ENCODE data around the gene THOC5. TPM values are rescaled to one million over a fixed set of nuclear protein-coding genes. Genes with fewer than 3 reads are reported as not detected.

The THOC5 gene
- total and polyA plus RNA-seq, 7 donors = 33.8 to 56.0 (median 45.8) TPM

GRCh38 chr22:29464581-29464980, 89.0 kb downstream of the THOC5 start:
- no peak for TF ChIP-seq CTCF (IDR thresholded peaks at IDR 0.05)
- H3K9me3 ChIP-seq = no peaks in the 10 kb centered on the region
- intact Hi-C loops (cut with DNase I) = no loop called here
- ATAC-seq (no peak), DNase-seq (no peak)
- no peaks in the 10 kb centered on the region for H3K4me1 ChIP-seq
- peaks cover 0 to 12% (median 5%) of the 10 kb centered on the region in 3 donors for H3K27me3 ChIP-seq (ENCODE audit: insufficient read depth in 3 of 3, low read length in 2 of 3)
- WGBS, 3 donors = 76 to 83% (median 78%) methylated on average over 7 of the region's 7 CpGs
- H3K4me3 ChIP-seq = no peak overlapping the region
- H3K36me3 ChIP-seq (ENCODE audit: insufficient read depth in 1 of 2, low read depth in 1 of 2) = no peaks in the 10 kb centered on the region
- H3K27ac ChIP-seq = no peak overlapping the region

GRCh38 chr22:29463629-29464028, 89.9 kb downstream of the THOC5 start:
- peaks cover 0 to 5% (median 3%) of the 10 kb centered on the region in 3 donors for H3K27me3 ChIP-seq (ENCODE audit: insufficient read depth in 3 of 3, low read length in 2 of 3)
- no peak for ATAC-seq
- H3K9me3 ChIP-seq = no peaks in the 10 kb centered on the region
- DNase-seq = no peak
- TF ChIP-seq CTCF (IDR thresholded peaks at IDR 0.05) = no peak
- no peak overlapping the region for H3K4me3 ChIP-seq
- H3K4me1 ChIP-seq = no peaks in the 10 kb centered on the region
- H3K27ac ChIP-seq = no peak overlapping the region
- intact Hi-C loops (cut with DNase I) = no loop called here
- 83 to 93% (median 85%) methylated on average over 7 of the region's 7 CpGs for WGBS, 3 donors
- no peaks in the 10 kb centered on the region for H3K36me3 ChIP-seq (ENCODE audit: insufficient read depth in 1 of 2, low read depth in 1 of 2)

- Histone ChIP-seq H3K36me3 (ENCODE audit: insufficient read depth in 1 of 2, low read depth in 1 of 2) (no peaks in the 10 kb centered on the region), H3K9me3 (no peaks in the 10 kb centered on the region), H3K27ac (no peak overlapping the region), H3K27me3 (ENCODE audit: insufficient read depth in 3 of 3, low read length in 2 of 3) (peaks cover 0 to 2% (median 0%) of the 10 kb centered on the region in 3 donors), H3K4me1 (no peaks in the 10 kb centered on the region), H3K4me3 (no peak overlapping the region)
- TF ChIP-seq CTCF (IDR thresholded peaks at IDR 0.05) = no peak
- 86 to 91% (median 87%) methylated on average over 5 of the region's 5 CpGs for WGBS, 3 donors
- no peak for DNase-seq
- intact Hi-C loops (cut with DNase I) = no loop called here
- no peak for ATAC-seq
Observed at GRCh38 chr22:29461263-29461662, 92.3 kb downstream of the THOC5 start.

- Histone ChIP-seq H3K4me3 (no peak overlapping the region), H3K36me3 (ENCODE audit: insufficient read depth in 1 of 2, low read depth in 1 of 2) (no peaks in the 10 kb centered on the region), H3K27ac (no peak overlapping the region), H3K4me1 (no peaks in the 10 kb centered on the region), H3K27me3 (ENCODE audit: insufficient read depth in 3 of 3, low read length in 2 of 3) (no peaks in the 10 kb centered on the region), H3K9me3 (no peaks in the 10 kb centered on the region)
- WGBS, 3 donors = 53 to 64% (median 60%) methylated on average over 9 of the region's 9 CpGs
- no peak for TF ChIP-seq CTCF (IDR thresholded peaks at IDR 0.05)
- intact Hi-C loops (cut with DNase I) = no loop called here
- ATAC-seq = no peak
- no peak for DNase-seq
Observed at GRCh38 chr22:29459773-29460172, 93.8 kb downstream of the THOC5 start.

- H3K4me3 ChIP-seq = no peak overlapping the region
- no peaks in the 10 kb centered on the region for H3K36me3 ChIP-seq (ENCODE audit: insufficient read depth in 1 of 2, low read depth in 1 of 2)
- H3K9me3 ChIP-seq = no peaks in the 10 kb centered on the region
- ATAC-seq = no peak
- no peak overlapping the region for H3K27ac ChIP-seq
- TF ChIP-seq CTCF (IDR thresholded peaks at IDR 0.05) = no peak
- no peaks in the 10 kb centered on the region for H3K27me3 ChIP-seq (ENCODE audit: insufficient read depth in 3 of 3, low read length in 2 of 3)
- H3K4me1 ChIP-seq = no peaks in the 10 kb centered on the region
- intact Hi-C loops (cut with DNase I) = no loop called here
- no peak for DNase-seq
Observed at GRCh38 chr22:29458551-29458950, 95.0 kb downstream of the THOC5 start.
